Natural killer cell (primary cell): ENCODE results near the gene ARHGAP26. TPM values are rescaled to one million over a fixed set of nuclear protein-coding genes. Genes with fewer than 3 reads are reported as not detected.

Source experiments
- ATAC-seq, 3 donors: fragments of 150-1000 bp in 2 of 3; fragments of 200-7000 bp in 1 of 3; cut with Tn5 transposase; 1 replicate in 1 of 3; 2 replicates in 2 of 3; pipeline ENCODE4 v1.10.0; 2021; ENCODE audit warnings: mild to moderate bottlenecking in 2 of 3, moderate library complexity in 2 of 3
- DNase-seq, 2 donors: peaks; one replicate each; pipeline versions ENCODE4 v3.0.0 to v3.0.0-alpha.2; 2013 to 2021; ENCODE audit warnings: mixed read lengths in 1 of 2
- H3K27ac ChIP-seq: one replicate; pipeline ENCODE4 v1.5.1; 2013; ENCODE audit warnings: mild to moderate bottlenecking, low read length
- H3K27me3 ChIP-seq: one replicate; pipeline ENCODE4 v1.6.1; 2013; ENCODE audit warnings: low read length; ENCODE audit not compliant: control insufficient read depth, insufficient read depth
- H3K36me3 ChIP-seq: one replicate; pipeline ENCODE4 v1.6.1; 2013; ENCODE audit warnings: low read length; ENCODE audit not compliant: control insufficient read depth, insufficient read depth
- H3K4me1 ChIP-seq: one replicate; pipeline ENCODE4 v1.6.1; 2013; ENCODE audit warnings: low read length; ENCODE audit not compliant: control insufficient read depth, insufficient read depth
- H3K4me3 ChIP-seq: one replicate; pipeline ENCODE4 v1.5.1; 2013; ENCODE audit warnings: low read length
- H3K9me3 ChIP-seq: one replicate; pipeline ENCODE4 v1.6.1; 2013; ENCODE audit warnings: low read length; ENCODE audit not compliant: control insufficient read depth, insufficient read depth
- H3K27ac Mint-ChIP-seq, 2 donors: one replicate each; pipeline ENCODE4 v1.8.0; 2022; ENCODE audit warnings: mild to moderate bottlenecking in 2 of 2, mixed read lengths in 2 of 2, moderate library complexity in 1 of 2
- H3K27me3 Mint-ChIP-seq, 2 donors: one replicate each; pipeline ENCODE4 v1.8.0; 2022; ENCODE audit warnings: low read depth in 2 of 2, mixed read lengths in 2 of 2
- H3K36me3 Mint-ChIP-seq: one replicate; pipeline ENCODE4 v1.8.0; 2022; ENCODE audit warnings: mixed read lengths
- H3K4me1 Mint-ChIP-seq, 2 donors: one replicate each; pipeline ENCODE4 v1.8.0; 2022; ENCODE audit warnings: mixed read lengths in 2 of 2
- H3K4me3 Mint-ChIP-seq: one replicate; pipeline ENCODE4 v1.8.0; 2022; ENCODE audit warnings: mild to moderate bottlenecking, moderate library complexity, mixed read lengths
- H3K9me3 Mint-ChIP-seq, 2 donors: one replicate each; pipeline ENCODE4 v1.8.0; 2022; ENCODE audit warnings: mixed read lengths in 2 of 2
- WGBS: methylation state at CpG from one replicate; pipeline ENCODE4 v1.1.7; 2013; ENCODE audit warnings: missing lambda C conversion rate; ENCODE audit not compliant: insufficient coverage; 5-methylcytosine and 5-hydroxymethylcytosine counted together
- intact Hi-C: fragments of 100-400 bp; cut with micrococcal nuclease; formaldehyde crosslinking; loops from one replicate; pipeline ENCODE4 v1.14.2; 2022
- total RNA-seq, 4 donors: library from RNA; stranded (reverse); fragments of 120-200 nt in 1 of 4; gene quantifications; one replicate each; pipeline versions ENCODE4 v1.2.3 to v1.2.4, GENCODE V29; 2013 to 2022
- TF ChIP-seq, protein P1 (sequence below): fragments of 200-600 bp; IDR thresholded peaks from one replicate; pipeline ENCODE4 v1.8.0; 2022; ENCODE audit warnings: antibody characterized with exemption

The ARHGAP26 gene
- total RNA-seq, 3 donors from 2014 or later (not counting 1 experiment from before 2014, with no cell fraction given) = 153 to 159 (median 158) TPM

DNA sequence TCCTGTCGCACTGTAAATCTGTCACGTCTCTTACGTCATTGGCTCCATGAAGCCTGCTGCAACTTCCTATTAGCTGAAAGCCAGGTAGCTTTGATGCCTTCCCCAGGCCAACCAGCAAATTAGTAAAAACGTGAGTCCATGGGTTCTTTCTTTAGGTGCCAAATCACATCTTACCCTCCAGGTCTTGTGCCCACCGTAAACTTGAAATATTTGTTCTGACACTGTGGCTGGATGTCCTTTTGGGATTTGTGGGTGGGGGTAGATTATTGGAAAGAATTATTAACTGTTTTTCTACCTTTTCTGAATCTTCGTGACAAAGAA lies 460.5 kb downstream of the ARHGAP26 start:
- intact Hi-C loops = no loop called here

DNA sequence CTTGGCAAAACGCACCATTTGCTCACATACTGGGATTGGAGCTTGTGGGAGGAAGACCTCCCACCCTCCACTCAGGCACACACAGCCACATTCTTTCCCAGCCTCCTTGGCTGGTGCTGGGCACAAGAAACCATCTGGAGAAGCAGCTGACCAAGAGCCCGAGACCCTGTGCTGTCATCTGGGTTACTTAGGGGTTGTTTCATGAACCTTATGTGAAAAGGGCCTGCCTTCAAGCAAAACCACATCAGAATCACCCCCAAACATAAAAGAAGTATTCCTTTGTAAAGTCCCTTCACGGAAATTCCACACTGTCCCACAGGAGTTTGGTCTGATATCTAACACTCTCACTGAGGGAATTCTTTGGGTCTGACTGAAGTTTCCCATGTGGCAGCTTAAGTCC lies 461.2 kb downstream of the ARHGAP26 start:
- no peaks in the 10 kb centered on the region for H3K9me3 Mint-ChIP-seq
- no peak for DNase-seq
- no peak overlapping the region for H3K4me3 Mint-ChIP-seq
- Histone ChIP-seq H3K27me3 (no peaks in the 10 kb centered on the region), H3K4me3 (no peak overlapping the region), H3K4me1 (peaks cover 19% of the 10 kb centered on the region), H3K36me3 (no peaks in the 10 kb centered on the region), H3K9me3 (no peaks in the 10 kb centered on the region), H3K27ac (no peak overlapping the region)
- TF ChIP-seq, protein P1, sequence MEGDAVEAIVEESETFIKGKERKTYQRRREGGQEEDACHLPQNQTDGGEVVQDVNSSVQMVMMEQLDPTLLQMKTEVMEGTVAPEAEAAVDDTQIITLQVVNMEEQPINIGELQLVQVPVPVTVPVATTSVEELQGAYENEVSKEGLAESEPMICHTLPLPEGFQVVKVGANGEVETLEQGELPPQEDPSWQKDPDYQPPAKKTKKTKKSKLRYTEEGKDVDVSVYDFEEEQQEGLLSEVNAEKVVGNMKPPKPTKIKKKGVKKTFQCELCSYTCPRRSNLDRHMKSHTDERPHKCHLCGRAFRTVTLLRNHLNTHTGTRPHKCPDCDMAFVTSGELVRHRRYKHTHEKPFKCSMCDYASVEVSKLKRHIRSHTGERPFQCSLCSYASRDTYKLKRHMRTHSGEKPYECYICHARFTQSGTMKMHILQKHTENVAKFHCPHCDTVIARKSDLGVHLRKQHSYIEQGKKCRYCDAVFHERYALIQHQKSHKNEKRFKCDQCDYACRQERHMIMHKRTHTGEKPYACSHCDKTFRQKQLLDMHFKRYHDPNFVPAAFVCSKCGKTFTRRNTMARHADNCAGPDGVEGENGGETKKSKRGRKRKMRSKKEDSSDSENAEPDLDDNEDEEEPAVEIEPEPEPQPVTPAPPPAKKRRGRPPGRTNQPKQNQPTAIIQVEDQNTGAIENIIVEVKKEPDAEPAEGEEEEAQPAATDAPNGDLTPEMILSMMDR = no peak
- H3K27me3 Mint-ChIP-seq = no peaks in the 10 kb centered on the region
- intact Hi-C loops = no loop called here
- no peak for ATAC-seq
- WGBS = 97% methylated on average over 2 of the region's 3 CpGs
- peaks cover 32 to 37% of the 10 kb centered on the region in 2 donors for H3K4me1 Mint-ChIP-seq
- no peaks in the 10 kb centered on the region for H3K36me3 Mint-ChIP-seq
- H3K27ac Mint-ChIP-seq = peak overlapping the region; percentile 21 to 89

More for the DNA sequence above, 460.5 kb downstream of the ARHGAP26 start:
- Mint-ChIP-seq H3K27ac (peak overlapping the region; percentile 25 to 89), H3K4me3 (no peak overlapping the region), H3K36me3 (no peaks in the 10 kb centered on the region), H3K9me3 (no peaks in the 10 kb centered on the region), H3K4me1 (peaks cover 32 to 37% of the 10 kb centered on the region in 2 donors), H3K27me3 (no peaks in the 10 kb centered on the region)
- H3K27me3 ChIP-seq = no peaks in the 10 kb centered on the region
- no peaks in the 10 kb centered on the region for H3K36me3 ChIP-seq
- no peaks in the 10 kb centered on the region for H3K9me3 ChIP-seq
- TF ChIP-seq, protein P1 = no peak
- 87% methylated on average over 6 of the region's 6 CpGs for WGBS
- DNase-seq (no peak), ATAC-seq (no peak)
- peaks cover 19% of the 10 kb centered on the region for H3K4me1 ChIP-seq
- H3K27ac ChIP-seq = no peak overlapping the region
- no peak overlapping the region for H3K4me3 ChIP-seq

DNA sequence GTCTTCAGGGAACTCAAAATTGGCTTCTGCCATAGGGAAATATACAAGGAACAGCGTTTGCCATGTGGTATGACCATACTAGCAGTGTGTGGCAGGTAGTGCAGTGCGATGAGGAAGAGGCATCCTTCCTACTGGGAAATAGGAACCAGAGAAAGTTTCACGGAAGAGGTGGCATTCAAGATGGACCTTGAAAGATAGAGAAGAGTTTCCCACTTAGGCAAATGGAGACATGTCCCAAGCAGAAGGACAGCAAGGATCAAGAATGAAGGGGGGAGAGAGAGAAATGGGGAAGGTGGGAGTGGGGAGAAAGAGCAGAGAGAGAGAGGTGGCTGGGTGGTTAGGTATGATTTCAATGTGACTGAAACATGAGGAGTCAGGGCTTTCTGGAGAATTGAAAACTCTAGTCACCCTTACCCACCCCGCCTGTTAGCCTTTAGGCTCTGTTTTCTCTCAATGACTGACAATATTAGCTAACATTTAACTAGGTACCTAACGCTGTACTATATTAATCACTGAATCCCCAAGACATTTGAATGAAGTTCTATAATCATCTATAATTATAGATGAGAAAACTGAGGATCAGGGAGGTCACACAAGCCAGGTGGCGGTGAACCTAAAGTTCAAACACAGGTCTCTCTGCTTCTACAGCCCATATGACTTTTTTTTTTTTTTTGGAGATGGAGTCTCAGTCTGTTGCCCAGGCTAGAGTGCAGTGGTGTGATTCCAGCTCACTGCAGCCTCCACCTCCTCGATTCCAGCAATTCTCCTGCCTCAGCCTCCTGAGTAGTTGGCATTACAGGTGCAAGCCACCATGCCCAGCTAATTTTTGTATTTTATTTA lies 462.0 kb downstream of the ARHGAP26 start:
- no peak for DNase-seq
- peaks cover 32 to 36% of the 10 kb centered on the region in 2 donors for H3K4me1 Mint-ChIP-seq
- H3K27ac Mint-ChIP-seq = peak overlapping the region in 1 of 2 donors; percentile 17
- H3K9me3 ChIP-seq = no peaks in the 10 kb centered on the region
- 98% methylated on average over 6 of the region's 7 CpGs for WGBS
- peaks cover 19% of the 10 kb centered on the region for H3K4me1 ChIP-seq
- H3K27me3 ChIP-seq = no peaks in the 10 kb centered on the region
- H3K27me3 Mint-ChIP-seq = no peaks in the 10 kb centered on the region
- no peak overlapping the region for H3K4me3 ChIP-seq
- H3K36me3 Mint-ChIP-seq = no peaks in the 10 kb centered on the region
- intact Hi-C loops = no loop called here
- no peak for ATAC-seq
- TF ChIP-seq, protein P1 = no peak
- H3K36me3 ChIP-seq = no peaks in the 10 kb centered on the region
- H3K9me3 Mint-ChIP-seq = no peaks in the 10 kb centered on the region
- no peak overlapping the region for H3K27ac ChIP-seq
- no peak overlapping the region for H3K4me3 Mint-ChIP-seq

DNA sequence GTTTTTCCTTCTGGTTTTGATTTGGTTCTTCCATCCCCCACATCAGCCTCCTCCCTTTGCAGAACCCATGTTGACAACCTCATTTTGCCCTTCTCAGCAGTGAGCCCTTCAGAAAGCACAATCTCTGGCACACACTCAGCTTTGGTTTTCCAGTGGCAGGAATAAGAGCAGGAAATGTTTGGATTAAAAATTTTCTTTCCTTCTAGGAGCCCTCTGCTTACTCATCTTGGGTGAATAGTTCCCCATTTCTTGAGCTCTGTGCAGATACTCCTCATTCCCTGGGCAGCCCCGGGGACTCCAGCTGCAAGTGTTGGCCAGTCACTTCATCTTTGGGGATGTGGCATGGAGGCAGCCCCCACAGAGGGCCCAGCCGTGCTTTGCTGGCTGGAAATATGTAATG lies 462.9 kb downstream of the ARHGAP26 start:
- no peaks in the 10 kb centered on the region for H3K27me3 Mint-ChIP-seq
- DNase-seq (no peak), ATAC-seq (no peak)
- no peak overlapping the region for H3K4me3 Mint-ChIP-seq
- H3K27ac Mint-ChIP-seq = no peak overlapping the region
- WGBS = 68% methylated on average over 2 of the region's 2 CpGs
- Histone ChIP-seq H3K4me1 (peaks cover 19% of the 10 kb centered on the region), H3K9me3 (no peaks in the 10 kb centered on the region), H3K36me3 (no peaks in the 10 kb centered on the region), H3K27me3 (no peaks in the 10 kb centered on the region), H3K27ac (no peak overlapping the region), H3K4me3 (no peak overlapping the region)
- H3K4me1 Mint-ChIP-seq = peaks cover 27 to 32% of the 10 kb centered on the region in 2 donors
- no peaks in the 10 kb centered on the region for H3K9me3 Mint-ChIP-seq
- TF ChIP-seq, protein P1 = no peak
- intact Hi-C loops = no loop called here
- no peaks in the 10 kb centered on the region for H3K36me3 Mint-ChIP-seq
